Activated CD8-positive, alpha-beta T cell treated with anti-CD3 and anti-CD28 coated beads for 36 hours (primary cell): Measurements from ENCODE around the gene SKI. TPM values are rescaled to one million over a fixed set of nuclear protein-coding genes. Genes with fewer than 3 reads are reported as not detected.
A peak's percentile ranks its signal among the peaks of the same experiment; 100 is the strongest.

Experiments
- ATAC-seq: fragments of 200-7000 bp; cut with Tn5 transposase; one replicate; pipeline ENCODE4 v1.10.0; 2021; ENCODE audit warnings: mild to moderate bottlenecking, moderate library complexity
- CTCF ChIA-PET: fragments of 350-600 bp; sonication (Branson Sonifier 250); formaldehyde crosslinking; loops from one replicate; lab custom pipeline; 2021; ENCODE audit warnings: antibody characterized with exemption; lab: Charles Lee
- POLR2A ChIA-PET: fragments of 350-600 bp; sonication (Branson Sonifier 250); formaldehyde crosslinking; loops from one replicate; lab custom pipeline; 2021; ENCODE audit warnings: antibody characterized with exemption; lab: Charles Lee
- DNase-seq: peaks from one replicate; pipeline ENCODE4 v3.0.0-alpha.2; 2020
- H3K27ac Mint-ChIP-seq: one replicate; pipeline ENCODE4 v1.8.0; 2021; ENCODE audit warnings: mild to moderate bottlenecking, mixed read lengths
- H3K27me3 Mint-ChIP-seq: one replicate; pipeline ENCODE4 v1.8.0; 2021; ENCODE audit warnings: mixed read lengths
- H3K36me3 Mint-ChIP-seq: one replicate; pipeline ENCODE4 v1.8.0; 2021; ENCODE audit warnings: low read depth, mixed read lengths
- H3K4me1 Mint-ChIP-seq: one replicate; pipeline ENCODE4 v1.8.0; 2021; ENCODE audit warnings: low read depth, mixed read lengths
- H3K4me3 Mint-ChIP-seq: one replicate; pipeline ENCODE4 v1.8.0; 2021; ENCODE audit warnings: mild to moderate bottlenecking, moderate library complexity, mixed read lengths
- H3K9me3 Mint-ChIP-seq: one replicate; pipeline ENCODE4 v1.8.0; 2021; ENCODE audit warnings: mixed read lengths
- CTCF ChIP-seq: fragments of 200-600 bp; IDR thresholded peaks from one replicate; pipeline ENCODE4 v1.8.0; 2022; ENCODE audit warnings: antibody characterized with exemption, mild to moderate bottlenecking
- intact Hi-C: fragments of 100-400 bp; cut with micrococcal nuclease; formaldehyde crosslinking; loops from one replicate; pipeline ENCODE4 v1.10.0; 2022
- total RNA-seq, 2 experiments: library from RNA; stranded (reverse); gene quantifications; one replicate each; pipeline ENCODE4 v1.2.3, GENCODE V29; 2021

The SKI gene
- total RNA-seq, 2 experiments from 2014 or later = 27.5 to 28.3 TPM

- H3K9me3 Mint-ChIP-seq = no peaks in the 10 kb centered on the region
- DNase-seq (no peak), ATAC-seq (no peak)
- peaks cover 23% of the 10 kb centered on the region for H3K4me1 Mint-ChIP-seq
- POLR2A ChIA-PET = interaction anchor here (0.8 kb wide), 1 partner anchor 36 kb away, joined by 3 read pairs; no protein-coding TSS in a partner anchor
- CTCF ChIA-PET = interaction anchor here (2.0 to 12.9 kb wide), 2 partner anchors 32 to 182 kb away, joined by 5 to 239 read pairs; no protein-coding TSS in a partner anchor
- no peaks in the 10 kb centered on the region for H3K27me3 Mint-ChIP-seq
- no peak for TF ChIP-seq CTCF
- H3K27ac Mint-ChIP-seq = peak overlapping the region; percentile 81
- H3K4me3 Mint-ChIP-seq = no peak overlapping the region
- peaks cover 2% of the 10 kb centered on the region for H3K36me3 Mint-ChIP-seq
- intact Hi-C loops = loop anchor here (5.0 kb wide), 1 partner anchor 185 kb away; no protein-coding TSS in a partner anchor
Measured at GRCh38 chr1:2197707-2198165, 30.4 kb upstream of the SKI start.

GRCh38 chr1:2198571-2198970 is 29.5 kb upstream of the SKI start:
- POLR2A ChIA-PET = interaction anchor here (1.2 kb wide), 1 partner anchor 13 kb away, joined by 3 read pairs; no protein-coding TSS in a partner anchor
- H3K4me3 Mint-ChIP-seq = peak overlapping the region; percentile 83

GRCh38 chr1:2199042-2199810 is 28.9 kb upstream of the SKI start:
- POLR2A ChIA-PET = interaction anchor here (0.8 to 1.2 kb wide), 4 partner anchors 8 to 35 kb away, joined by 3 read pairs; no protein-coding TSS in a partner anchor
- no peak for TF ChIP-seq CTCF
- no peaks in the 10 kb centered on the region for H3K27me3 Mint-ChIP-seq
- DNase-seq (peak; percentile 95), ATAC-seq (peak; percentile 76)
- intact Hi-C loops = loop anchor here (5.0 kb wide), 1 partner anchor 183 kb away; no protein-coding TSS in a partner anchor
- CTCF ChIA-PET = interaction anchor here (0.8 to 12.9 kb wide), 4 partner anchors 30 to 192 kb away, joined by 3 to 239 read pairs (median 4); partner anchors contain the start of genes MORN1 and RER1
- no peaks in the 10 kb centered on the region for H3K9me3 Mint-ChIP-seq
- no peaks in the 10 kb centered on the region for H3K36me3 Mint-ChIP-seq
- H3K4me1 Mint-ChIP-seq = peaks cover 17% of the 10 kb centered on the region
- H3K4me3 Mint-ChIP-seq = peak overlapping the region; percentile 83
- peak overlapping the region; percentile 81 for H3K27ac Mint-ChIP-seq

More at GRCh38 chr1:2198571-2198970, 29.5 kb upstream of the SKI start:
- Mint-ChIP-seq H3K27me3 (no peaks in the 10 kb centered on the region), H3K4me1 (peaks cover 17% of the 10 kb centered on the region), H3K36me3 (no peaks in the 10 kb centered on the region), H3K27ac (peak overlapping the region; percentile 81), H3K9me3 (no peaks in the 10 kb centered on the region)
- TF ChIP-seq CTCF = no peak
- DNase-seq = no peak
- CTCF ChIA-PET = interaction anchor here (1.0 to 12.9 kb wide), 3 partner anchors 92 to 193 kb away, joined by 3 to 239 read pairs (median 4); partner anchors contain the start of genes MORN1 and RER1
- intact Hi-C loops = loop anchor here (5.0 kb wide), 1 partner anchor 184 kb away; no protein-coding TSS in a partner anchor
- no peak for ATAC-seq

- Mint-ChIP-seq H3K4me1 (peaks cover 19% of the 10 kb centered on the region), H3K4me3 (peak overlapping the region; percentile 83), H3K36me3 (no peaks in the 10 kb centered on the region), H3K27ac (no peak overlapping the region), H3K27me3 (no peaks in the 10 kb centered on the region), H3K9me3 (no peaks in the 10 kb centered on the region)
- no peak for TF ChIP-seq CTCF
- POLR2A ChIA-PET = no interaction called here
- ATAC-seq = no peak
- intact Hi-C loops = no loop called here
- no peak for DNase-seq
- CTCF ChIA-PET = interaction anchor here (12.9 kb wide), 1 partner anchor 180 kb away, joined by 239 read pairs; no protein-coding TSS in a partner anchor
Measured at GRCh38 chr1:2200308-2200943, 27.7 kb upstream of the SKI start.
